ENCODE measurements around the gene WNT3A.

The WNT3A gene

GRCh38 chr1:228005511-228006033 lies 1.2 kb upstream of the WNT3A start (continued):
- TF ChIP-seq, protein P1, sequence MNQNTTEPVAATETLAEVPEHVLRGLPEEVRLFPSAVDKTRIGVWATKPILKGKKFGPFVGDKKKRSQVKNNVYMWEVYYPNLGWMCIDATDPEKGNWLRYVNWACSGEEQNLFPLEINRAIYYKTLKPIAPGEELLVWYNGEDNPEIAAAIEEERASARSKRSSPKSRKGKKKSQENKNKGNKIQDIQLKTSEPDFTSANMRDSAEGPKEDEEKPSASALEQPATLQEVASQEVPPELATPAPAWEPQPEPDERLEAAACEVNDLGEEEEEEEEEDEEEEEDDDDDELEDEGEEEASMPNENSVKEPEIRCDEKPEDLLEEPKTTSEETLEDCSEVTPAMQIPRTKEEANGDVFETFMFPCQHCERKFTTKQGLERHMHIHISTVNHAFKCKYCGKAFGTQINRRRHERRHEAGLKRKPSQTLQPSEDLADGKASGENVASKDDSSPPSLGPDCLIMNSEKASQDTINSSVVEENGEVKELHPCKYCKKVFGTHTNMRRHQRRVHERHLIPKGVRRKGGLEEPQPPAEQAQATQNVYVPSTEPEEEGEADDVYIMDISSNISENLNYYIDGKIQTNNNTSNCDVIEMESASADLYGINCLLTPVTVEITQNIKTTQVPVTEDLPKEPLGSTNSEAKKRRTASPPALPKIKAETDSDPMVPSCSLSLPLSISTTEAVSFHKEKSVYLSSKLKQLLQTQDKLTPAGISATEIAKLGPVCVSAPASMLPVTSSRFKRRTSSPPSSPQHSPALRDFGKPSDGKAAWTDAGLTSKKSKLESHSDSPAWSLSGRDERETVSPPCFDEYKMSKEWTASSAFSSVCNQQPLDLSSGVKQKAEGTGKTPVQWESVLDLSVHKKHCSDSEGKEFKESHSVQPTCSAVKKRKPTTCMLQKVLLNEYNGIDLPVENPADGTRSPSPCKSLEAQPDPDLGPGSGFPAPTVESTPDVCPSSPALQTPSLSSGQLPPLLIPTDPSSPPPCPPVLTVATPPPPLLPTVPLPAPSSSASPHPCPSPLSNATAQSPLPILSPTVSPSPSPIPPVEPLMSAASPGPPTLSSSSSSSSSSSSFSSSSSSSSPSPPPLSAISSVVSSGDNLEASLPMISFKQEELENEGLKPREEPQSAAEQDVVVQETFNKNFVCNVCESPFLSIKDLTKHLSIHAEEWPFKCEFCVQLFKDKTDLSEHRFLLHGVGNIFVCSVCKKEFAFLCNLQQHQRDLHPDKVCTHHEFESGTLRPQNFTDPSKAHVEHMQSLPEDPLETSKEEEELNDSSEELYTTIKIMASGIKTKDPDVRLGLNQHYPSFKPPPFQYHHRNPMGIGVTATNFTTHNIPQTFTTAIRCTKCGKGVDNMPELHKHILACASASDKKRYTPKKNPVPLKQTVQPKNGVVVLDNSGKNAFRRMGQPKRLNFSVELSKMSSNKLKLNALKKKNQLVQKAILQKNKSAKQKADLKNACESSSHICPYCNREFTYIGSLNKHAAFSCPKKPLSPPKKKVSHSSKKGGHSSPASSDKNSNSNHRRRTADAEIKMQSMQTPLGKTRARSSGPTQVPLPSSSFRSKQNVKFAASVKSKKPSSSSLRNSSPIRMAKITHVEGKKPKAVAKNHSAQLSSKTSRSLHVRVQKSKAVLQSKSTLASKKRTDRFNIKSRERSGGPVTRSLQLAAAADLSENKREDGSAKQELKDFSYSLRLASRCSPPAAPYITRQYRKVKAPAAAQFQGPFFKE (tag by site-specific recombination; IDR thresholded peaks at IDR 0.05; ENCODE audit: borderline replicate concordance) = no peak
- 0 out of 2 replicates have a peak, but pooled peaks have one; percentile 32 for TF ChIP-seq ZNF600 (tag by site-specific recombination; IDR thresholded peaks at IDR 0.05)
- TF ChIP-seq ZNF664 (tag by site-specific recombination; IDR thresholded peaks at IDR 0.05) = no peak
- no peak for TF ChIP-seq ZNF302 (tag by site-specific recombination; IDR thresholded peaks at IDR 0.05; ENCODE audit: low read depth)
- peak; percentile 79 for TF ChIP-seq GLIS1 (tag by site-specific recombination; IDR thresholded peaks at IDR 0.05)
- 0 out of 2 replicates have a peak, but pooled peaks have one; percentile 4 for TF ChIP-seq ZFHX2 (tag by site-specific recombination; conservative IDR thresholded peaks at IDR 0.05)
- TF ChIP-seq MYNN (tag by site-specific recombination; IDR thresholded peaks at IDR 0.05; ENCODE audit: borderline replicate concordance) = no peak
- TF ChIP-seq MZF1 (tag by site-specific recombination; IDR thresholded peaks at IDR 0.05; ENCODE audit: borderline replicate concordance) = no peak
- no peak for TF ChIP-seq ZNF529 (tag by site-specific recombination; IDR thresholded peaks at IDR 0.05; ENCODE audit: insufficient replicate concordance)
- TF ChIP-seq ZNF660 (tag by site-specific recombination; IDR thresholded peaks at IDR 0.05) = no peak
- TF ChIP-seq ZNF335 (tag by site-specific recombination; conservative IDR thresholded peaks at IDR 0.05) = no peak
- TF ChIP-seq ZNF423 (tag by site-specific recombination; IDR thresholded peaks at IDR 0.05) = 0 out of 2 replicates have a peak, but pooled peaks have one; percentile 35
- TF ChIP-seq, protein P2, sequence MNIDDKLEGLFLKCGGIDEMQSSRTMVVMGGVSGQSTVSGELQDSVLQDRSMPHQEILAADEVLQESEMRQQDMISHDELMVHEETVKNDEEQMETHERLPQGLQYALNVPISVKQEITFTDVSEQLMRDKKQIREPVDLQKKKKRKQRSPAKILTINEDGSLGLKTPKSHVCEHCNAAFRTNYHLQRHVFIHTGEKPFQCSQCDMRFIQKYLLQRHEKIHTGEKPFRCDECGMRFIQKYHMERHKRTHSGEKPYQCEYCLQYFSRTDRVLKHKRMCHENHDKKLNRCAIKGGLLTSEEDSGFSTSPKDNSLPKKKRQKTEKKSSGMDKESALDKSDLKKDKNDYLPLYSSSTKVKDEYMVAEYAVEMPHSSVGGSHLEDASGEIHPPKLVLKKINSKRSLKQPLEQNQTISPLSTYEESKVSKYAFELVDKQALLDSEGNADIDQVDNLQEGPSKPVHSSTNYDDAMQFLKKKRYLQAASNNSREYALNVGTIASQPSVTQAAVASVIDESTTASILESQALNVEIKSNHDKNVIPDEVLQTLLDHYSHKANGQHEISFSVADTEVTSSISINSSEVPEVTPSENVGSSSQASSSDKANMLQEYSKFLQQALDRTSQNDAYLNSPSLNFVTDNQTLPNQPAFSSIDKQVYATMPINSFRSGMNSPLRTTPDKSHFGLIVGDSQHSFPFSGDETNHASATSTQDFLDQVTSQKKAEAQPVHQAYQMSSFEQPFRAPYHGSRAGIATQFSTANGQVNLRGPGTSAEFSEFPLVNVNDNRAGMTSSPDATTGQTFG (tag by site-specific recombination; IDR thresholded peaks at IDR 0.05; ENCODE audit: borderline replicate concordance) = no peak
- TF ChIP-seq ZNF48 (tag by site-specific recombination; IDR thresholded peaks at IDR 0.05) = no peak
- no peak for TF ChIP-seq GLI4 (tag by site-specific recombination; IDR thresholded peaks at IDR 0.05)
- no peak for TF ChIP-seq ZNF747 (tag by site-specific recombination; IDR thresholded peaks at IDR 0.05)
- no peak for TF ChIP-seq WT1 (tag by site-specific recombination; IDR thresholded peaks at IDR 0.05)
- TF ChIP-seq, protein P3, sequence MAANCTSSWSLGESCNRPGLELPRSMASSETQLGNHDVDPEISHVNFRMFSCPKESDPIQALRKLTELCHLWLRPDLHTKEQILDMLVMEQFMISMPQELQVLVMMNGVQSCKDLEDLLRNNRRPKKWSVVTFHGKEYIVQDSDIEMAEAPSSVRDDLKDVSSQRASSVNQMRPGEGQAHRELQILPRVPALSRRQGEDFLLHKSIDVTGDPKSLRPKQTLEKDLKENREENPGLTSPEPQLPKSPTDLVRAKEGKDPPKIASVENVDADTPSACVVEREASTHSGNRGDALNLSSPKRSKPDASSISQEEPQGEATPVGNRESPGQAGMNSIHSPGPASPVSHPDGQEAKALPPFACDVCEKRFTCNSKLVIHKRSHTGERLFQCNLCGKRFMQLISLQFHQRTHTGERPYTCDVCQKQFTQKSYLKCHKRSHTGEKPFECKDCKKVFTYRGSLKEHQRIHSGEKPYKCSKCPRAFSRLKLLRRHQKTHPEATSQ (tag by site-specific recombination; IDR thresholded peaks at IDR 0.05) = no peak
- TF ChIP-seq ZNF670 (tag by site-specific recombination; IDR thresholded peaks at IDR 0.05; ENCODE audit: low read depth) = no peak
- TF ChIP-seq ZNF544 (tag by site-specific recombination; IDR thresholded peaks at IDR 0.05) = no peak
- TF ChIP-seq GLIS2 (tag by site-specific recombination; IDR thresholded peaks at IDR 0.05) = peak; percentile 42
- no peak for TF ChIP-seq ZNF629 (tag by site-specific recombination; IDR thresholded peaks at IDR 0.05)
- TF ChIP-seq ZNF558 (tag by site-specific recombination; IDR thresholded peaks at IDR 0.05) = no peak
- TF ChIP-seq ZNF555 (tag by site-specific recombination; conservative IDR thresholded peaks at IDR 0.05) = no peak
- TF ChIP-seq ZNF792 (tag by site-specific recombination; IDR thresholded peaks at IDR 0.05) = no peak
- peak; percentile 57 for TF ChIP-seq ZNF341 (tag by site-specific recombination; IDR thresholded peaks at IDR 0.05; ENCODE audit: low read depth)
- no peak for TF ChIP-seq ZNF221 (tag by site-specific recombination; IDR thresholded peaks at IDR 0.05; ENCODE audit: borderline replicate concordance)
- TF ChIP-seq ZNF560 (tag by site-specific recombination; IDR thresholded peaks at IDR 0.05; ENCODE audit: borderline replicate concordance) = no peak
- no peak for TF ChIP-seq ZNF2 (tag by site-specific recombination; IDR thresholded peaks at IDR 0.05)
